MM.1S (cell line): ENCODE measurements around the gene PPP1R13B.

Experiments used
- DNase-seq: peaks from one replicate; pipeline ENCODE4 v3.0.0-alpha.2; 2015
- H2AFZ ChIP-seq: fragments of 300-600 bp; sonication (generic); 2 replicates; pipeline ENCODE4 v1.6.0; 2016; ENCODE audit warnings: antibody characterized with exemption, low read length
- H3F3A ChIP-seq: fragments of 300-600 bp; sonication (generic); 2 replicates; pipeline ENCODE4 v1.6.1; 2016; ENCODE audit warnings: mild to moderate bottlenecking, antibody characterized with exemption, low read length, moderate library complexity, mixed read lengths; ENCODE audit not compliant: insufficient read depth
- H3K27ac ChIP-seq: fragments of 300-600 bp; sonication (generic); 2 replicates; pipeline ENCODE4 v1.5.1; 2016; ENCODE audit warnings: mild to moderate bottlenecking, low read length
- H3K27me3 ChIP-seq: fragments of 300-600 bp; sonication (generic); replicated peaks from 2 replicates; pipeline ENCODE4 v1.6.0; 2016; ENCODE audit warnings: low read length; ENCODE audit not compliant: insufficient read depth
- H3K36me3 ChIP-seq: fragments of 300-600 bp; sonication (generic); replicated peaks from 2 replicates; pipeline ENCODE4 v1.6.1; 2016; ENCODE audit warnings: mild to moderate bottlenecking, low read length, mixed read lengths; ENCODE audit not compliant: insufficient read depth
- H3K4me1 ChIP-seq: fragments of 300-600 bp; sonication (generic); 2 replicates; pipeline ENCODE4 v1.6.1; 2016; ENCODE audit warnings: low read length, mixed read lengths
- H3K4me2 ChIP-seq: fragments of 300-600 bp; sonication (generic); 2 replicates; pipeline ENCODE4 v1.6.0; 2016; ENCODE audit warnings: low read depth, low read length
- H3K4me3 ChIP-seq: fragments of 300-600 bp; sonication (generic); 2 replicates; pipeline ENCODE4 v1.5.1; 2016; ENCODE audit warnings: low read length, mixed read lengths
- H3K79me2 ChIP-seq: fragments of 300-600 bp; sonication (generic); 2 replicates; pipeline ENCODE4 v1.6.1; 2016; ENCODE audit warnings: mixed run types, low read length, mixed read lengths
- H3K9ac ChIP-seq: fragments of 300-600 bp; sonication (generic); 2 replicates; pipeline ENCODE4 v1.6.1; 2016; ENCODE audit warnings: low read length, mixed read lengths
- H3K9me2 ChIP-seq: fragments of 300-600 bp; sonication (generic); replicated peaks from 2 replicates; pipeline ENCODE4 v1.6.1; 2016; ENCODE audit warnings: mild to moderate bottlenecking, low read length, mixed read lengths; ENCODE audit not compliant: insufficient read depth
- H3K9me3 ChIP-seq: fragments of 300-600 bp; sonication (generic); replicated peaks from 2 replicates; pipeline ENCODE4 v1.6.1; 2016; ENCODE audit warnings: mild to moderate bottlenecking, low read length, mixed read lengths; ENCODE audit not compliant: insufficient read depth
- H4K20me1 ChIP-seq: fragments of 300-600 bp; sonication (generic); 2 replicates; pipeline ENCODE4 v1.6.1; 2016; ENCODE audit warnings: mild to moderate bottlenecking, low read length, moderate library complexity, mixed read lengths; ENCODE audit not compliant: insufficient read depth
- EZH2 ChIP-seq: fragments of 300-600 bp; sonication (generic); optimal IDR thresholded peaks from 2 replicates; pipeline ENCODE3; 2017; ENCODE audit warnings: low read depth, mild to moderate bottlenecking, antibody characterized with exemption, low read length, mixed read lengths
- EZH2phosphoT487 ChIP-seq: fragments of 300-600 bp; sonication (generic); IDR thresholded peaks from 2 replicates; pipeline ENCODE4 v1.6.1; 2018; ENCODE audit warnings: antibody characterized with exemption, low read length
- TF ChIP-seq, protein P1 (sequence below): fragments of 300-600 bp; sonication (generic); IDR thresholded peaks from 2 replicates; pipeline ENCODE4 v1.5.1; 2016; ENCODE audit warnings: antibody characterized with exemption, low read length, mixed read lengths

Gene PPP1R13B

DNA sequence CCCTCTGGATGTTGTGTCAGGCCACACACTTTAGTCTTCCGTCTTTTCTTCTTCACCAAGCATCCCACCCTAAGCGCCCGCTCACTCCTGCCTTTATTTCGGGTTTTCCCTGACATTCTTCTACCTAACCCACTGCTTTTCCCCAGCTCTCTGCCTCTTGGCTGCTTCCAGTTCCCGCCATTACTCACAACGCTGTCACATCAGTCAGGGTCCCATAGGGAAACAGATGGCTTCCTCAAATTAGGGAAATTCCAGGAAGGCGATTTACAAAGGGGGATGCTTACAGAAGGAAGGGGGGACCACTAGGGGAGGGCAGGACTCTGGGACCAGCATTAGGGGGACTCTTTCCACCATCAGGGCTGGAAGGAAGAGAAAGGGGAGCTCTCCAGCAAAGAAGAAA, 9.2 kb upstream of the PPP1R13B start:
- no peak overlapping the region for H3K4me2 ChIP-seq
- no peak overlapping the region for H3K27ac ChIP-seq
- no peak overlapping the region for H3K4me3 ChIP-seq
- H2AFZ ChIP-seq = no peak overlapping the region
- no peaks in the 10 kb centered on the region; the same call in none of the 2 replicates for H3K27me3 ChIP-seq
- TF ChIP-seq EZH2 (no peak), EZH2phosphoT487 (no peak)
- TF ChIP-seq, protein P1, sequence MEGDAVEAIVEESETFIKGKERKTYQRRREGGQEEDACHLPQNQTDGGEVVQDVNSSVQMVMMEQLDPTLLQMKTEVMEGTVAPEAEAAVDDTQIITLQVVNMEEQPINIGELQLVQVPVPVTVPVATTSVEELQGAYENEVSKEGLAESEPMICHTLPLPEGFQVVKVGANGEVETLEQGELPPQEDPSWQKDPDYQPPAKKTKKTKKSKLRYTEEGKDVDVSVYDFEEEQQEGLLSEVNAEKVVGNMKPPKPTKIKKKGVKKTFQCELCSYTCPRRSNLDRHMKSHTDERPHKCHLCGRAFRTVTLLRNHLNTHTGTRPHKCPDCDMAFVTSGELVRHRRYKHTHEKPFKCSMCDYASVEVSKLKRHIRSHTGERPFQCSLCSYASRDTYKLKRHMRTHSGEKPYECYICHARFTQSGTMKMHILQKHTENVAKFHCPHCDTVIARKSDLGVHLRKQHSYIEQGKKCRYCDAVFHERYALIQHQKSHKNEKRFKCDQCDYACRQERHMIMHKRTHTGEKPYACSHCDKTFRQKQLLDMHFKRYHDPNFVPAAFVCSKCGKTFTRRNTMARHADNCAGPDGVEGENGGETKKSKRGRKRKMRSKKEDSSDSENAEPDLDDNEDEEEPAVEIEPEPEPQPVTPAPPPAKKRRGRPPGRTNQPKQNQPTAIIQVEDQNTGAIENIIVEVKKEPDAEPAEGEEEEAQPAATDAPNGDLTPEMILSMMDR = no peak
- no peaks in the 10 kb centered on the region for H3K4me1 ChIP-seq
- no peak for DNase-seq
- H3K9me2 ChIP-seq = no peaks in the 10 kb centered on the region
- H3K79me2 ChIP-seq = no peaks in the 10 kb centered on the region
- H3K9me3 ChIP-seq = no peaks in the 10 kb centered on the region
- H4K20me1 ChIP-seq = no peaks in the 10 kb centered on the region
- no peaks in the 10 kb centered on the region for H3F3A ChIP-seq
- H3K36me3 ChIP-seq = no peaks in the 10 kb centered on the region
- H3K9ac ChIP-seq = no peak overlapping the region

DNA sequence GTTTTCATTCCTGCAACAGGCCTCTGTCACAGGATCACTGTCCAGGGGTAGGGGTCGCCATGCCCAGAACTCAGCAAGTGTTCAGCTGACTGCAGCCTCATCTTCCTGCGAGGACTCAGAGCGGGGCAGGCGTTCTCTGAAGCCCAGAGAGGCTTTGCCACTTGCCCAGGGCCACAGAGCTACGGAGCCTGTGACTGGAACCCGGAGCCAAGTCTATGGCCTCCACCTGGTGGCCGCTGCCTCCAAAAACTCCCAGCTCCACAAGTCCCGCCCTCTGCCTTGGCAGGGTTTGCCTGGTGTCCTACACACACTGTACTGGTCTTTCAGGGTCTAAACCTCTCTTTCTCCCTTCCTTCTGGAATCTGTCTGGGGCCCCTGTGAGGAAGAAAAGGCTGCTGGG, 8.7 kb upstream of the PPP1R13B start:
- Histone ChIP-seq H3K4me1 (no peaks in the 10 kb centered on the region), H2AFZ (no peak overlapping the region), H3K27ac (no peak overlapping the region), H3K9me3 (no peaks in the 10 kb centered on the region), H4K20me1 (no peaks in the 10 kb centered on the region), H3K9me2 (no peaks in the 10 kb centered on the region), H3K4me3 (no peak overlapping the region), H3K4me2 (no peak overlapping the region), H3K36me3 (no peaks in the 10 kb centered on the region), H3F3A (no peaks in the 10 kb centered on the region), H3K79me2 (no peaks in the 10 kb centered on the region), H3K27me3 (no peaks in the 10 kb centered on the region; the same call in none of the 2 replicates), H3K9ac (no peak overlapping the region)
- DNase-seq = no peak
- TF ChIP-seq, protein P1 = no peak

DNA sequence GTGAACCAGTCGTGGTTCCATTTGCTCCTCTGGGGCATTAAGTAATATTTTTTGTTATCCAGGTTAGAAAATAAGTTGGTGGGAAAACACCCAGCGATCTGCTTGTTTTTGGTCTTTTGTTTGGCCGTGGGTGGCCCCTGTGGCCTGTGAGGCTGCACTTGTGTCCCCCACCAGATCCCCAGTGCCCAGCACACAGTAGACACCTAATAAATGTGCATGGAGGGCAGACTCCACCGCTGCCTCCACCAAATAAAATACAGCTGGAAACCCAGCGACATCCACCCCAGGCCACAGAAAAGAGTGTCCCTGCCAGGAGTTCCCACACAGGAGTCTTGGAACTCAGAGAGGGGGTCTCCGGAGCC, 8.3 kb upstream of the PPP1R13B start:
- H3K4me3 ChIP-seq = no peak overlapping the region
- no peak overlapping the region for H3K4me2 ChIP-seq
- H3K27ac ChIP-seq = no peak overlapping the region
- no peaks in the 10 kb centered on the region for H3K9me3 ChIP-seq
- no peaks in the 10 kb centered on the region for H3K4me1 ChIP-seq
- H2AFZ ChIP-seq = no peak overlapping the region
- H3K9me2 ChIP-seq = no peaks in the 10 kb centered on the region
- TF ChIP-seq EZH2 (no peak), EZH2phosphoT487 (no peak)
- TF ChIP-seq, protein P1 = no peak
- DNase-seq = no peak
- H3K27me3 ChIP-seq = no peaks in the 10 kb centered on the region; the same call in none of the 2 replicates
- no peaks in the 10 kb centered on the region for H3F3A ChIP-seq
- H3K9ac ChIP-seq = no peak overlapping the region
- H4K20me1 ChIP-seq = no peaks in the 10 kb centered on the region
- no peaks in the 10 kb centered on the region for H3K79me2 ChIP-seq
- no peaks in the 10 kb centered on the region for H3K36me3 ChIP-seq
